GM12878 (cell line): ENCODE results near the gene CACNA1D.

ENCODE experiments used
- CTCF ChIP-seq, 3 experiments: IDR thresholded peaks in 2 of 3; conservative IDR thresholded peaks in 1 of 3; 2 replicates each; pipeline ENCODE4 v1.5.1; 2011; ENCODE audit warnings: low read depth in 3 of 3, low read length in 3 of 3, mild to moderate bottlenecking in 3 of 3, control low read depth in 2 of 3, moderate library complexity in 2 of 3, inconsistent platforms in 1 of 3, mixed read lengths in 1 of 3; ENCODE audit not compliant: control insufficient read depth in 2 of 3, insufficient read depth in 1 of 3; ENCODE audit errors: extremely low read depth in 1 of 3
- JUND ChIP-seq: IDR thresholded peaks from 2 replicates; pipeline ENCODE4 v1.6.1; 2012; ENCODE audit warnings: low read depth, mild to moderate bottlenecking, low read length, improper control_type of control experiment, moderate library complexity

- no peak for TF ChIP-seq CTCF (IDR thresholded peaks at IDR 0.05 in 2 of 3, conservative IDR thresholded peaks at IDR 0.05 in 1 of 3; ENCODE audit: control insufficient read depth in 2 of 3, extremely low read depth in 1 of 3, insufficient read depth in 1 of 3, low read depth in 3 of 3, low read length in 3 of 3)
- no peak for TF ChIP-seq JUND
Observed at GRCh38 chr3:53778153-53778552, 283.7 kb downstream of the CACNA1D start.
